H1 (cell line): ENCODE data around the gene ITGA3.

Experiments used
- ASH2L ChIP-seq: fragments of 200-600, 300-600 bp; sonication (generic); IDR thresholded peaks from one replicate; pipeline ENCODE4 v1.7.1; 2017; ENCODE audit warnings: low read length
- CBX8 ChIP-seq: fragments of 300-800, 300-1000 bp; sonication (generic); IDR thresholded peaks from 2 replicates; pipeline ENCODE4 v1.7.1; 2016; ENCODE audit warnings: low read depth, low read length, borderline replicate concordance
- CEBPB ChIP-seq: IDR thresholded peaks from 2 replicates; pipeline ENCODE4 v1.6.1; 2012; ENCODE audit warnings: low read depth, low read length
- EGR1 ChIP-seq: IDR thresholded peaks from 2 replicates; pipeline ENCODE4 v1.6.1; 2011; ENCODE audit warnings: low read depth, low read length, borderline replicate concordance
- POLR2A ChIP-seq, 2 experiments: IDR thresholded peaks; 1 replicate in 1 of 2; 2 replicates in 1 of 2; pipeline ENCODE4 v1.6.1; 2011; ENCODE audit warnings: low read depth in 2 of 2, low read length in 2 of 2, mild to moderate bottlenecking in 2 of 2; ENCODE audit errors: control extremely low read depth in 1 of 2
- ZNF274 ChIP-seq: IDR thresholded peaks from 2 replicates; pipeline ENCODE4 v1.7.0; 2012; ENCODE audit warnings: low read length, borderline replicate concordance; ENCODE audit errors: extremely low read depth
- TF ChIP-seq, protein P1 (sequence below), 3 experiments: IDR thresholded peaks; 1 replicate in 2 of 3; 2 replicates in 1 of 3; pipeline versions ENCODE4 v1.5.1 to v1.6.1; 2011; ENCODE audit warnings: low read length in 3 of 3, mild to moderate bottlenecking in 3 of 3, inconsistent platforms in 2 of 3, low read depth in 1 of 3, moderate library complexity in 1 of 3; ENCODE audit not compliant: insufficient read depth in 1 of 3; ENCODE audit errors: control extremely low read depth in 1 of 3
- TF ChIP-seq, protein P2 (sequence below): IDR thresholded peaks from 2 replicates; pipeline ENCODE4 v1.6.1; 2011; ENCODE audit warnings: low read length, improper control_type of control experiment

DNA sequence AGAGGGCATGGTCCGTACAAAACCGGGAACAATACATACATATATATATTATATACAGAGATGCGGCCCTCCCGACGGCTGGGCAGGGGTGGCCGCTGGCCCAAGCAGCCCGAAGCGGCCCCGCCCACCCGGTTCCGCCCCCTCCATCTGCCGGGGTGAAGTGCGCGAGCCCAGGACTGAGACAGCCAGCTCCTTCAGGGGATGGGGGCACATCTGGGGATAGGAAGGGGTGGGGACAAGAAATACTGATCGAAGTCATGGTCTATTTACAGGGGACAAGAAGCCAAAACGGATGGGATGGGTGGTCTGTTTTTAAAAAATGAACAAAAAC is 77.8 kb downstream of the ITGA3 start:
- TF ChIP-seq CBX8: no peak
- no peak for TF ChIP-seq EGR1
- TF ChIP-seq, protein P1, sequence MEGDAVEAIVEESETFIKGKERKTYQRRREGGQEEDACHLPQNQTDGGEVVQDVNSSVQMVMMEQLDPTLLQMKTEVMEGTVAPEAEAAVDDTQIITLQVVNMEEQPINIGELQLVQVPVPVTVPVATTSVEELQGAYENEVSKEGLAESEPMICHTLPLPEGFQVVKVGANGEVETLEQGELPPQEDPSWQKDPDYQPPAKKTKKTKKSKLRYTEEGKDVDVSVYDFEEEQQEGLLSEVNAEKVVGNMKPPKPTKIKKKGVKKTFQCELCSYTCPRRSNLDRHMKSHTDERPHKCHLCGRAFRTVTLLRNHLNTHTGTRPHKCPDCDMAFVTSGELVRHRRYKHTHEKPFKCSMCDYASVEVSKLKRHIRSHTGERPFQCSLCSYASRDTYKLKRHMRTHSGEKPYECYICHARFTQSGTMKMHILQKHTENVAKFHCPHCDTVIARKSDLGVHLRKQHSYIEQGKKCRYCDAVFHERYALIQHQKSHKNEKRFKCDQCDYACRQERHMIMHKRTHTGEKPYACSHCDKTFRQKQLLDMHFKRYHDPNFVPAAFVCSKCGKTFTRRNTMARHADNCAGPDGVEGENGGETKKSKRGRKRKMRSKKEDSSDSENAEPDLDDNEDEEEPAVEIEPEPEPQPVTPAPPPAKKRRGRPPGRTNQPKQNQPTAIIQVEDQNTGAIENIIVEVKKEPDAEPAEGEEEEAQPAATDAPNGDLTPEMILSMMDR (IDR thresholded peaks at IDR 0.05; ENCODE audit: control extremely low read depth in 1 of 3, insufficient read depth in 1 of 3, low read depth in 1 of 3, low read length in 3 of 3): no peak
- TF ChIP-seq POLR2A (IDR thresholded peaks at IDR 0.05; ENCODE audit: control extremely low read depth in 1 of 2, low read depth in 2 of 2, low read length in 2 of 2): no peak
- TF ChIP-seq, protein P2, sequence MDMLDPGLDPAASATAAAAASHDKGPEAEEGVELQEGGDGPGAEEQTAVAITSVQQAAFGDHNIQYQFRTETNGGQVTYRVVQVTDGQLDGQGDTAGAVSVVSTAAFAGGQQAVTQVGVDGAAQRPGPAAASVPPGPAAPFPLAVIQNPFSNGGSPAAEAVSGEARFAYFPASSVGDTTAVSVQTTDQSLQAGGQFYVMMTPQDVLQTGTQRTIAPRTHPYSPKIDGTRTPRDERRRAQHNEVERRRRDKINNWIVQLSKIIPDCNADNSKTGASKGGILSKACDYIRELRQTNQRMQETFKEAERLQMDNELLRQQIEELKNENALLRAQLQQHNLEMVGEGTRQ: no peak
- no peak for TF ChIP-seq CEBPB
- no peak for TF ChIP-seq ZNF274
- TF ChIP-seq ASH2L: no peak
